Pancreas (tissue), 10 donors: ENCODE results near the gene ZNF710. TPM values are rescaled to one million over a fixed set of nuclear protein-coding genes. Genes with fewer than 3 reads are reported as not detected.
A peak's percentile ranks its signal among the peaks of the same experiment; 100 is the strongest.

Source experiments
- ATAC-seq, 4 donors: fragments of 200-7000 bp; cut with Tn5 transposase; one replicate each; pipeline versions ENCODE4 v1.8.0 to v1.9.1; 2020; ENCODE audit warnings: mild to moderate bottlenecking in 4 of 4, moderate library complexity in 4 of 4
- DNase-seq, 6 donors: peaks; one replicate each; pipeline ENCODE4 v3.0.0-alpha.2; 2020
- FAIRE-seq: peaks from 2 replicates; lab custom pipeline; 2012; peaks lifted over from hg19 to GRCh38; lab: Jason Lieb, UNC
- H3K27ac ChIP-seq, 4 donors: fragments of 200-600 bp; sonication (generic); 1 replicate in 3 of 4; 2 replicates in 1 of 4; pipeline versions ENCODE4 v1.5.0 to v1.8.0; 2020
- H3K27me3 ChIP-seq, 4 donors: fragments of 200-600 bp; one replicate each; pipeline ENCODE4 v1.8.0; 2021
- H3K36me3 ChIP-seq, 3 donors: fragments of 200-600 bp; sonication (generic) in 1 of 3; one replicate each; pipeline versions ENCODE4 v1.5.0 to v1.8.0; 2020 to 2021
- H3K4me1 ChIP-seq, 3 donors: fragments of 200-600 bp; one replicate each; pipeline ENCODE4 v1.8.0; 2021
- H3K4me3 ChIP-seq, 4 donors: fragments of 200-600 bp; sonication (generic) in 2 of 4; one replicate each; pipeline versions ENCODE4 v1.5.0 to v1.8.0; 2020 to 2021
- H3K9me3 ChIP-seq, 4 donors: fragments of 200-600 bp; one replicate each; pipeline ENCODE4 v1.8.0; 2021
- CTCF ChIP-seq, 4 donors: fragments of 200-600 bp; sonication (generic) in 3 of 4; IDR thresholded peaks; one replicate each; pipeline versions ENCODE4 v1.5.0 to v1.8.0; 2021; ENCODE audit warnings: antibody characterized with exemption in 4 of 4
- WGBS, 2 donors: extraction: QIAGEN DNeasy Blood & Tissue Kit; methylation state at CpG; one replicate each; pipeline ENCODE4 v1.1.7; 2013; 5-methylcytosine and 5-hydroxymethylcytosine counted together
- intact Hi-C, 3 donors: fragments of 100-400 bp; cut with DNase I; formaldehyde crosslinking; loops; one replicate each; pipeline versions ENCODE4 v1.11.1 to v1.14.2; 2022
- polyA plus RNA-seq, 2 donors: library from polyadenylated mRNA; stranded (reverse); fragments of 200-250 nt; gene quantifications; one replicate each; pipeline ENCODE4 v1.2.3, GENCODE V29; 2013
- total RNA-seq, 6 donors: library from RNA; stranded (reverse); fragmentation: NEBNext Ultra II Directional in 4 of 6; extraction: Animal tissue kit (Norgen Biotek cat#: 25700) in 4 of 6; gene quantifications; one replicate each; pipeline versions ENCODE4 v1.2.1 to v1.2.4, GENCODE V29; 2021 to 2023
- donor health status: healthy with polysubstance abuse.
- donor health status: DM: no; HTN: no; CAD: no; lungs with moderate emphysema.
- donor health status: DM: no; HTN: no; CAD: no.
- donor health status: control.
- donor health status: control.
- donor health status: Bipolar disorder and iron deficiency.
- donor health status: DM: yes; HTN: yes; CAD: no.
- donor health status: DM: no; HTN: no; CAD: no.
- donor health status: DM: no; HTN: no; CAD: no.
- donor health status: DM: yes; HTN: yes; CAD: no.

The ZNF710 gene
- total and polyA plus RNA-seq, 8 donors: 31.9 to 298 (median 37.8) TPM

- no peak for TF ChIP-seq CTCF (IDR thresholded peaks at IDR 0.05)
- intact Hi-C loops: no loop called here
- Histone ChIP-seq H3K4me3 (no peak overlapping the region), H3K9me3 (no peaks in the 10 kb centered on the region), H3K4me1 (peaks cover 29 to 30% (median 30%) of the 10 kb centered on the region in 3 donors), H3K36me3 (no peaks in the 10 kb centered on the region), H3K27me3 (no peaks in the 10 kb centered on the region), H3K27ac (peak overlapping the region in 2 of 4 donors; percentile 47 to 85)
- no peak for FAIRE-seq
- 71 to 75% methylated on average over 21 of the region's 21 CpGs for WGBS, 2 donors
- peak in 2 of 4 donors; percentile 21 to 29 for ATAC-seq
- DNase-seq: peak in 2 of 6 donors; percentile 45 to 79
These were observed 58.3 kb downstream of the ZNF710 start for GRCh38 chr15:90059208-90059985.

DNA sequence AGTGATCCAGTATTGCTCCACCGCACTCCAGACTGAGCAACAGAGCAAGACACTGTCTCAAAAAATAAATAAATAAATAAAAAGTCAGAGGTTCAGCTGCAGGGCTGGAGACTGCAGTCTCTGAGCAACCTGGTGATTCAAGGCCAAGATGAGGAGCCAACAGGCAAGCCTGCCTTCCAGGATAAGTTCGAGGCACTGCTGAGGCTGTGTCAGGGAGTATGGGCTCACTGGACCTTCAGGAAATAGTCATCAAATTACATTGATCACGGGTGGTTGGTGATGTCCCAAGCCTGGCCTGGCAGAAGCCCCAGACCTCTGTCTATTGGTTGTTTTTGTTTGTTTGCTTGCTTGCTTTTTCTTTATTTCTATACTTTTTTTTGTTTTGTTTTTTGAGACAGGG is 59.7 kb downstream of the ZNF710 start:
- H3K4me3 ChIP-seq: no peak overlapping the region
- H3K27me3 ChIP-seq: no peaks in the 10 kb centered on the region
- 46 to 47% methylated on average over 3 of the region's 3 CpGs for WGBS, 2 donors
- H3K36me3 ChIP-seq: no peaks in the 10 kb centered on the region
- intact Hi-C loops: no loop called here
- H3K27ac ChIP-seq: peak overlapping the region in 3 of 4 donors; percentile 78 to 85 (median 84)
- H3K4me1 ChIP-seq: peaks cover 28 to 30% (median 30%) of the 10 kb centered on the region in 3 donors
- H3K9me3 ChIP-seq: no peaks in the 10 kb centered on the region
- ATAC-seq (no peak), DNase-seq (no peak), FAIRE-seq (no peak)
- no peak for TF ChIP-seq CTCF (IDR thresholded peaks at IDR 0.05)

DNA sequence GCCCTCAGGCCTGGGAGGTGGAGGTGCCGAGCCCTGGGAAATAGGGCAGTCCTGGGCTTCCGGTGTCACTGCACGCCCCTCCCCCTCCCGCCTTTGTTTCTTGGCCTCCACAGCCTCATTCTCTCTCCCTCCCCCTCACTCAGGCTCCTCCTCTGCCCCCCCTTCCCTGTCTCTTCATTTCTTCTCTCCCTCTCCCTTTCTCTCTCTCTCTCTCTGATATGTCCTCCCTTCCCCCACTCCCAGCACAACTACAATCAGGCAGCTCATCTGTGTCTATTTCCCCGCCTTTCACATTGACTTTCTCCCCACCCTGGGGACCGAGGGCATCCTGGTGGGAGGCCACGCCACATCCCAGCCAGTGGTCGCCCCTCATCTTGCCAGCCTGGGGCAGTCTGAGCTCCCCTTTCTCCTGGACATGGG is 60.9 kb downstream of the ZNF710 start:
- 27 to 30% methylated on average over 6 to 8 of the region's 8 CpGs for WGBS, 2 donors
- H3K27ac ChIP-seq: peak overlapping the region; percentile 63 to 85 (median 81)
- peak; percentile 57 to 70 (median 62) for ATAC-seq

GRCh38 chr15:90062462-90062932 is 61.4 kb downstream of the ZNF710 start:
- ATAC-seq (peak; percentile 56 to 77 (median 76)), FAIRE-seq (no peak)
- H3K9me3 ChIP-seq: no peaks in the 10 kb centered on the region

More for the DNA sequence above, 60.9 kb downstream of the ZNF710 start:
- intact Hi-C loops: no loop called here
- H3K36me3 ChIP-seq: no peaks in the 10 kb centered on the region
- FAIRE-seq (no peak), DNase-seq (peak in 5 of 6 donors; percentile 80 to 88 (median 84))
- H3K4me1 ChIP-seq: peaks cover 28 to 36% (median 30%) of the 10 kb centered on the region in 3 donors
- H3K4me3 ChIP-seq: no peak overlapping the region
- no peaks in the 10 kb centered on the region for H3K27me3 ChIP-seq
- TF ChIP-seq CTCF (IDR thresholded peaks at IDR 0.05): no peak
- no peaks in the 10 kb centered on the region for H3K9me3 ChIP-seq

More at GRCh38 chr15:90062462-90062932, 61.4 kb downstream of the ZNF710 start:
- peaks cover 0 to 2% (median 0%) of the 10 kb centered on the region in 3 donors for H3K36me3 ChIP-seq
- no peak for TF ChIP-seq CTCF (IDR thresholded peaks at IDR 0.05)
- 23 to 37% methylated on average over 16 of the region's 16 CpGs for WGBS, 2 donors
- intact Hi-C loops: no loop called here
- H3K27me3 ChIP-seq: no peaks in the 10 kb centered on the region
- peak overlapping the region; percentile 63 to 85 (median 81) for H3K27ac ChIP-seq
- peaks cover 28 to 36% (median 30%) of the 10 kb centered on the region in 3 donors for H3K4me1 ChIP-seq
- DNase-seq: peak; percentile 78 to 94 (median 92)
- no peak overlapping the region for H3K4me3 ChIP-seq
